Measurements from ENCODE around the gene DONSON. TPM values are rescaled to one million over a fixed set of nuclear protein-coding genes. Genes with fewer than 3 reads are reported as not detected.

DONSON gene
- total and polyA plus RNA-seq, 9 of the 15 experiments (the other 6 are each of a cell fraction or from before 2014, with no cell fraction given) = 26.7 to 124 (median 62.6) TPM

DNA sequence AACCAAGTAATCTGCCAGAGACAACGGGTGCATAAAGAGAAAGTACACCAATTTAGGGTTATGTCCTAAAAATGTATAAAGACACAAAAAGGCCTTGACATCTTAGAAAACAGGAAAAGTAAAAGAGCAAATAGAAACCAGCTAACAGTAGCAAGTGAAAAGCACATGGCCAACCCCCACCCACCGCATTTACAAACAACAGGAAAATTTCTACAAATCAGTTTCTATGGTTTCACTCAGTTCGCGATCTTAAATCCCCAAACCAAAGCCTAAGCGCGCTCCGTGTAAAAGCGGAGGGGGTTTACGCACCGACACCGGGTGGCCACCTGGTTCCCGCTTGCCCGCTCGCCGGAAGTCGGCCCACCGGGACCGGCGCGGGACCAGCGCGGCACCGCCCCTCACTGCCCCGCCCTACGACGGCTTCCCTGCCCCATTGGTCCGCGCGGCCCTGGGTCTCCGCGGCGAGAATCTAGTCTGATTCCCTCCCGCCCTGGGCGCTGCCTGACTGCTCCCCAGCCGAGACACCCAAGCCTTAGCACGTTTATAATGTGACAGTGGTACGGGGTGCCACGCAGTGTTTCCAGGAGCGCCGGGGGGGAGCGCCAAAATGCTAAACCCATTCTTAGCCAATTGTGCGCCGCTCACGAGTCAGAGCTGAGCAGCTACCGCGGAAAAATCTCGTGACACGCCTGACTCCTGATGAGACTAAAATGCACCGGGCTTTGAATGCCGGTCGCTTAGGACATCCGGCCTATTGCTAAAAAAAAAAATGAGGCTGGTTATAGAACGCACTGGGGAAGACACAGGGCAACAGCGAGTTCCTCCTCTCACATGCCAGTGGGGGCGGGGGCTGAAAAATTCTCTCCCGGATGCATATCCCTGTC is 46.5 kb downstream of the DONSON start, which contains the start of gene GART (continued):
- TF ChIP-seq, protein P1, sequence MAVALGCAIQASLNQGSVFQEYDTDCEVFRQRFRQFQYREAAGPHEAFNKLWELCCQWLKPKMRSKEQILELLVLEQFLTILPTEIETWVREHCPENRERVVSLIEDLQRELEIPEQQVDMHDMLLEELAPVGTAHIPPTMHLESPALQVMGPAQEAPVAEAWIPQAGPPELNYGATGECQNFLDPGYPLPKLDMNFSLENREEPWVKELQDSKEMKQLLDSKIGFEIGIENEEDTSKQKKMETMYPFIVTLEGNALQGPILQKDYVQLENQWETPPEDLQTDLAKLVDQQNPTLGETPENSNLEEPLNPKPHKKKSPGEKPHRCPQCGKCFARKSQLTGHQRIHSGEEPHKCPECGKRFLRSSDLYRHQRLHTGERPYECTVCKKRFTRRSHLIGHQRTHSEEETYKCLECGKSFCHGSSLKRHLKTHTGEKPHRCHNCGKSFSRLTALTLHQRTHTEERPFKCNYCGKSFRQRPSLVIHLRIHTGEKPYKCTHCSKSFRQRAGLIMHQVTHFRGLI (CRISPR knock-in tag; IDR thresholded peaks at IDR 0.05) = no peak
- no peak for TF ChIP-seq DACH1 (IDR thresholded peaks at IDR 0.05; ENCODE audit: partially characterized antibody)
- TF ChIP-seq RBM22 (IDR thresholded peaks at IDR 0.05; ENCODE audit: low read depth, low read length, poor library complexity, severe bottlenecking) = peak; percentile 65
- no peak for TF ChIP-seq SP2 (IDR thresholded peaks at IDR 0.05; ENCODE audit: extremely low read depth, low read depth, low read length, poor library complexity, severe bottlenecking)
- TF ChIP-seq TEAD2 (tag; IDR thresholded peaks at IDR 0.05) = 0 out of 2 replicates have a peak, but pooled peaks have one; percentile 8
- TF ChIP-seq, protein P2, sequence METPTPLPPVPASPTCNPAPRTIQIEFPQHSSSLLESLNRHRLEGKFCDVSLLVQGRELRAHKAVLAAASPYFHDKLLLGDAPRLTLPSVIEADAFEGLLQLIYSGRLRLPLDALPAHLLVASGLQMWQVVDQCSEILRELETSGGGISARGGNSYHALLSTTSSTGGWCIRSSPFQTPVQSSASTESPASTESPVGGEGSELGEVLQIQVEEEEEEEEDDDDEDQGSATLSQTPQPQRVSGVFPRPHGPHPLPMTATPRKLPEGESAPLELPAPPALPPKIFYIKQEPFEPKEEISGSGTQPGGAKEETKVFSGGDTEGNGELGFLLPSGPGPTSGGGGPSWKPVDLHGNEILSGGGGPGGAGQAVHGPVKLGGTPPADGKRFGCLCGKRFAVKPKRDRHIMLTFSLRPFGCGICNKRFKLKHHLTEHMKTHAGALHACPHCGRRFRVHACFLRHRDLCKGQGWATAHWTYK (CRISPR knock-in tag; IDR thresholded peaks at IDR 0.05) = 0 out of 2 replicates have a peak, but pooled peaks have one; percentile 15
- TF ChIP-seq NCOR1 (IDR thresholded peaks at IDR 0.05) = peak; percentile 54; the same call in 1 of the 2 replicates
- TF ChIP-seq MEF2A (IDR thresholded peaks at IDR 0.05; ENCODE audit: control insufficient read depth, low read depth, low read length) = no peak
- TF ChIP-seq GATAD2A (IDR thresholded peaks at IDR 0.05) = peak; percentile 72
- no peak for TF ChIP-seq SNIP1 (IDR thresholded peaks at IDR 0.05; ENCODE audit: low read depth)
- no peak for TF ChIP-seq ZNF445 (CRISPR knock-in tag; IDR thresholded peaks at IDR 0.05; ENCODE audit: low read depth)
- no peak for TF ChIP-seq ZFP1 (CRISPR knock-in tag; IDR thresholded peaks at IDR 0.05)
- no peak for TF ChIP-seq CBFA2T2 (conservative IDR thresholded peaks at IDR 0.05)
- TF ChIP-seq ZNF184 (CRISPR knock-in tag; IDR thresholded peaks at IDR 0.05) = no peak
- peak; percentile 11; the same call in 1 of the 2 replicates for TF ChIP-seq KHSRP (IDR thresholded peaks at IDR 0.05)
- TF ChIP-seq, protein P3, sequence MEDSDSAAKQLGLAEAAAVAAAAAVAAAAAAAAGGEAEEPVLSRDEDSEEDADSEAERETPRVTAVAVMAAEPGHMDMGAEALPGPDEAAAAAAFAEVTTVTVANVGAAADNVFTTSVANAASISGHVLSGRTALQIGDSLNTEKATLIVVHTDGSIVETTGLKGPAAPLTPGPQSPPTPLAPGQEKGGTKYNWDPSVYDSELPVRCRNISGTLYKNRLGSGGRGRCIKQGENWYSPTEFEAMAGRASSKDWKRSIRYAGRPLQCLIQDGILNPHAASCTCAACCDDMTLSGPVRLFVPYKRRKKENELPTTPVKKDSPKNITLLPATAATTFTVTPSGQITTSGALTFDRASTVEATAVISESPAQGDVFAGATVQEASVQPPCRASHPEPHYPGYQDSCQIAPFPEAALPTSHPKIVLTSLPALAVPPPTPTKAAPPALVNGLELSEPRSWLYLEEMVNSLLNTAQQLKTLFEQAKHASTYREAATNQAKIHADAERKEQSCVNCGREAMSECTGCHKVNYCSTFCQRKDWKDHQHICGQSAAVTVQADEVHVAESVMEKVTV (CRISPR knock-in tag; IDR thresholded peaks at IDR 0.05) = 0 out of 2 replicates have a peak, but pooled peaks have one; percentile 4
- peak; percentile 29; the same call in 1 of the 2 replicates for TF ChIP-seq HNRNPL (IDR thresholded peaks at IDR 0.05; ENCODE audit: low read depth, low read length)
- no peak for TF ChIP-seq XRCC5 (IDR thresholded peaks at IDR 0.05; ENCODE audit: low read depth, low read length)
- TF ChIP-seq CBFB (CRISPR knock-in tag; IDR thresholded peaks at IDR 0.05) = no peak
- no peak for TF ChIP-seq ZNF146 (CRISPR knock-in tag; IDR thresholded peaks at IDR 0.05; ENCODE audit: unreplicated experiment)
- no peak for TF ChIP-seq ZNF24 (IDR thresholded peaks at IDR 0.05)
- TF ChIP-seq ZNF561 (CRISPR knock-in tag; conservative IDR thresholded peaks at IDR 0.05) = 0 out of 2 replicates have a peak, but pooled peaks have one; percentile 38
- TF ChIP-seq ZNF311 (CRISPR knock-in tag; IDR thresholded peaks at IDR 0.05) = 0 out of 2 replicates have a peak, but pooled peaks have one; percentile 20
- no peak for TF ChIP-seq ADNP (tag; IDR thresholded peaks at IDR 0.05)
- no peak; a peak in 1 of 4 replicates for TF ChIP-seq ARNT (IDR thresholded peaks at IDR 0.05)
- TF ChIP-seq, protein P4, sequence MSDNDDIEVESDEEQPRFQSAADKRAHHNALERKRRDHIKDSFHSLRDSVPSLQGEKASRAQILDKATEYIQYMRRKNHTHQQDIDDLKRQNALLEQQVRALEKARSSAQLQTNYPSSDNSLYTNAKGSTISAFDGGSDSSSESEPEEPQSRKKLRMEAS (CRISPR knock-in tag; IDR thresholded peaks at IDR 0.05) = peak; percentile 89
